ENCODE measurements around the gene CDX2.

CDX2 gene

DNA sequence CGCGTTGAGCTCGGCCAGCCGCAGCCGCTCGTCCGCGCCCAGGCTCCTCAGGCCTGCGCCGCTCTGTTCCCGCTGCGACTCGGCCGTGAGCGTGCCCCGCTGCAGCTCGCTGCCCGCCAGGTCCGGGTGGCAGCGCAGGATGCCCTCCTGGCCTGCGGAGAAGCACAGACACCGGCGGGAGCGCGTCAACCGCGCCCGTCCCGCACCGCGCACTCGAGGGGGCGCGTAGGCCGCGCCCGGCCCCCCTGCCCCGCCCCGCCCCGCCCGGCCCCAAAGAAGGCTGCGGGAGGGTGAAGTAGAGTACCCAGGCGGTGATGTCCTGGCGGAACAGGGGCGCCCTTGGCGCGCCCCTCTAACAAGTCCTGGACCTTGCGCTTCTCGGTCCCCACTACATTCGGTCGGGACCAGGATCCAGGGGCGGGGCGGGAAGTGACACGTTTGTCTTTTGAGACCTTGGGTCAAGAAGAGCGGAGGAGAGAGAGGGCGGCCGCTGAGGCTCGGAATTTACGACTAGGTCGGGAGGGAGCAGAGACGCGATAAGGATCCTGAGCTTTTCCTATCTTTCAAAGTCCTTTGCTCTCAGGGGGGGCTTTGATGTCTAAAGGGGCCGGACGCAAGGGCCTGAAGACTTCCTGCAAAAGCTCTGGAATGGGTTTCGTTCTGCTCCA lies 9.3 kb upstream of the CDX2 start:
- no peak for DNase-seq (ENCODE audit: low read depth)

GRCh38 chr13:27977476-27978300 lies 8.6 kb upstream of the CDX2 start:
- DNase-seq (ENCODE audit: low read depth): no peak

- no peak for DNase-seq (ENCODE audit: low read depth)
Measured at GRCh38 chr13:27976362-27977091, 7.4 kb upstream of the CDX2 start.

GRCh38 chr13:27975564-27976361 lies 6.6 kb upstream of the CDX2 start:
- no peak for DNase-seq (ENCODE audit: low read depth)

- no peak for DNase-seq (ENCODE audit: low read depth)
Measured at GRCh38 chr13:27973961-27974662, 5.0 kb upstream of the CDX2 start.

DNA sequence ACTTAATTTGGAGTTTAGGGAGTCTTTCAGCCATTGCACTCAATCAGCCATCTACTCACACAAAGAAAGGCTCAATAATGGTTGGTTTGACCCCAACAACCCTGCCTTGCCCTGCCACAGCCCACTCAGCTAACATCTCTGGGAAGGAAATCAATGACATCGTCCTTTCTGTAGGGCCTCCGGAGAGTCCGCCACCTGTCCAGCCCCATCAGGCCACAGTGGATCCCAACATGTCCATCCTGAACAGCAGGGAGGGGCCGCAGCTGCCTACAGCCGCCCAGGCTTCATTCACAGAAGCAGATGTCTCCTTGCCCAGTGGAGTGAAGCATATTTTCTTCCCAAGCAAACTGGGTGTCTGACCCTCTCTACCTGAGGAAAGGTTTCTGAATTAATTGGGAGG lies 4.2 kb upstream of the CDX2 start:
- no peak for DNase-seq (ENCODE audit: low read depth)

GRCh38 chr13:27972478-27972820 lies 3.3 kb upstream of the CDX2 start:
- DNase-seq (ENCODE audit: low read depth): no peak

GRCh38 chr13:27971776-27972477 lies 2.8 kb upstream of the CDX2 start:
- no peak for DNase-seq (ENCODE audit: low read depth)

GRCh38 chr13:27971236-27971645 lies 2.1 kb upstream of the CDX2 start:
- DNase-seq (ENCODE audit: low read depth): no peak

- no peak for DNase-seq (ENCODE audit: low read depth)
Measured at GRCh38 chr13:27970382-27971235, 1.5 kb upstream of the CDX2 start.

- DNase-seq (ENCODE audit: low read depth): no peak
Measured at GRCh38 chr13:27969866-27970229, 733 bp upstream of the CDX2 start.

GRCh38 chr13:27968316-27969081 lies 616 bp downstream of the CDX2 start:
- no peak for DNase-seq (ENCODE audit: low read depth)

- no peak for DNase-seq (ENCODE audit: low read depth)
Measured at GRCh38 chr13:27967736-27968315, 1.3 kb downstream of the CDX2 start.

DNA sequence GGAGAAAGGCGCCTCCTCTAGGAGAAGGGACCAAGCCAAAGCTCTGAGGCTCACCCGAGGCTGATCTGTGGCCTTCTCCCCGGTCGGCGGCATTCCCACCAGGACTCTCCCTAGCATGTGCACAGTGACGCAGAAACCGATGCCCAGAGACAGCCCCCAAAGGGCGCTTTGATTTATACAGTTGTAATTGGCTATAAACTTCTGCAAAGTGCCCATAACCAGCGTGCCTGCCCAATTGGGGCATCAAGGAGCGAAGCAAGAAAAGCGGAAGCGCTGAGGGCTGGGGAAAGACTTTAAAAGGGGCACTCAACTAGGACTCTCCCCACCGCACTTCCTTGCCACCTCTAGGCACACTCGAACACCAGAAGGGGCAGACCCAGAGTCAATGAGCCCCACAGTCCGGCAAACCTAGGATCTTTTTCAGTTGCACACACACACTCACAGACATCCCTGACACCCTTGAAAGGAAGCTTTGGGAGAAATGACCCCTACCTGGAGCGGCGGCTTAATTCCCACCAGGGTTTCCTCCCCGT lies 1.8 kb downstream of the CDX2 start:
- no peak for DNase-seq (ENCODE audit: low read depth)

- DNase-seq (ENCODE audit: low read depth): no peak
Measured at GRCh38 chr13:27966641-27967202, 2.4 kb downstream of the CDX2 start.

GRCh38 chr13:27965740-27966640 lies 3.1 kb downstream of the CDX2 start:
- DNase-seq (ENCODE audit: low read depth): no peak

GRCh38 chr13:27965343-27965739 lies 3.8 kb downstream of the CDX2 start:
- no peak for DNase-seq (ENCODE audit: low read depth)
